Keratinocyte (primary cell): ENCODE results near the gene SMARCA2. TPM values are rescaled to one million over a fixed set of nuclear protein-coding genes. Genes with fewer than 3 reads are reported as not detected.

Experiments used
- DNase-seq: peaks from one replicate; pipeline ENCODE4 v3.0.0-alpha.2; 2011; ENCODE audit warnings: low read depth, missing footprints, low spot score
- FAIRE-seq: peaks from 2 replicates; lab custom pipeline; 2011; peaks lifted over from hg19 to GRCh38; lab: Jason Lieb, UNC
- H2AFZ ChIP-seq: 2 replicates; pipeline ENCODE4 v1.6.0; 2012; ENCODE audit warnings: low read length, control low read depth, inconsistent platforms; ENCODE audit not compliant: control insufficient read depth
- H3K27ac ChIP-seq: 2 replicates; pipeline ENCODE4 v1.5.1; 2011; ENCODE audit warnings: low read length; ENCODE audit not compliant: control insufficient read depth, insufficient read depth
- H3K27me3 ChIP-seq: 3 replicates; pipeline ENCODE4 v1.6.0; 2011; ENCODE audit warnings: low read length; ENCODE audit not compliant: control insufficient read depth, insufficient read depth; ENCODE audit errors: extremely low read depth
- H3K36me3 ChIP-seq, 2 experiments: 2 replicates in 1 of 2; 3 replicates in 1 of 2; pipeline ENCODE4 v1.5.1; 2011; ENCODE audit warnings: low read length in 2 of 2, mild to moderate bottlenecking in 1 of 2; ENCODE audit not compliant: control insufficient read depth in 2 of 2, insufficient read depth in 2 of 2; ENCODE audit errors: extremely low read depth in 1 of 2
- H3K4me1 ChIP-seq: 3 replicates; pipeline ENCODE4 v1.5.1; 2011; ENCODE audit warnings: low read length; ENCODE audit not compliant: control insufficient read depth, insufficient read depth; ENCODE audit errors: extremely low read depth
- H3K4me2 ChIP-seq: 3 replicates; pipeline ENCODE4 v1.6.0; 2011; ENCODE audit warnings: low read depth, low read length; ENCODE audit not compliant: control insufficient read depth, insufficient read depth; ENCODE audit errors: extremely low read depth
- H3K4me3 ChIP-seq, 3 experiments: fragments of 200-600 bp in 1 of 3; sonication (generic) in 1 of 3; 2 replicates in 2 of 3; 3 replicates in 1 of 3; pipeline ENCODE4 v1.5.1; 2011 to 2016; ENCODE audit warnings: low read length in 3 of 3, mild to moderate bottlenecking in 3 of 3, control low read depth in 2 of 3, inconsistent platforms in 1 of 3, low read depth in 1 of 3, mixed read lengths in 1 of 3, mixed run types in 1 of 3, moderate library complexity in 1 of 3; ENCODE audit not compliant: control insufficient read depth in 2 of 3, insufficient read depth in 2 of 3; ENCODE audit errors: extremely low read depth in 1 of 3
- H3K79me2 ChIP-seq: 2 replicates; pipeline ENCODE4 v1.6.0; 2012; ENCODE audit warnings: low read length; ENCODE audit not compliant: control insufficient read depth, insufficient read depth
- H3K9ac ChIP-seq: 3 replicates; pipeline ENCODE4 v1.6.0; 2011; ENCODE audit warnings: low read length; ENCODE audit not compliant: control insufficient read depth, insufficient read depth; ENCODE audit errors: extremely low read depth
- H3K9me1 ChIP-seq: 3 replicates; pipeline ENCODE4 v1.6.0; 2011; ENCODE audit warnings: low read length; ENCODE audit not compliant: control insufficient read depth, insufficient read depth; ENCODE audit errors: extremely low read depth
- H3K9me3 ChIP-seq: 2 replicates; pipeline ENCODE4 v1.5.1; 2012; ENCODE audit warnings: low read depth, low read length; ENCODE audit not compliant: control insufficient read depth
- H4K20me1 ChIP-seq: 3 replicates; pipeline ENCODE4 v1.6.0; 2011; ENCODE audit warnings: low read length; ENCODE audit not compliant: control insufficient read depth, insufficient read depth; ENCODE audit errors: extremely low read depth
- EZH2 ChIP-seq: IDR thresholded peaks from one replicate; pipeline ENCODE4 v1.6.1; 2012; ENCODE audit warnings: inconsistent platforms, mild to moderate bottlenecking, low read length, moderate library complexity
- dilution Hi-C: fragments of 300-500 bp; cut with MboI; formaldehyde crosslinking; loops from one replicate; pipeline ENCODE4 v1.7.0; 2020; ENCODE audit warnings: low sequenced_read_pairs; ENCODE audit not compliant: extremely low pct_ligation_motif_present
- polyA plus RNA-seq, 5 experiments: library from polyadenylated mRNA; depleted of rRNA in 3 of 5; stranded (reverse) in 3 of 5; stranded (forward) in 1 of 5; unstranded in 1 of 5; fragments of >200 nt; gene quantifications; 1 replicate in 1 of 5; 2 replicates in 3 of 5; 3 replicates in 1 of 5; pipeline versions ENCODE4 v1.2.1 to v1.2.3, GENCODE V29; 2011 to 2012; ENCODE audit warnings: missing spikeins in 2 of 5, low read depth in 1 of 5, low replicate concordance in 1 of 5
- TF ChIP-seq, protein P1 (sequence below), 3 experiments: IDR thresholded peaks in 1 of 3; conservative IDR thresholded peaks in 1 of 3; optimal IDR thresholded peaks in 1 of 3; 2 replicates in 2 of 3; 3 replicates in 1 of 3; pipeline versions ENCODE3 to v1.5.1; 2011; ENCODE audit warnings: low read length in 3 of 3, mild to moderate bottlenecking in 3 of 3, moderate library complexity in 2 of 3, control low read depth in 1 of 3, inconsistent platforms in 1 of 3; ENCODE audit not compliant: insufficient read depth in 2 of 3; ENCODE audit errors: extremely low read depth in 1 of 3

SMARCA2 gene
- polyA plus RNA-seq, 1 donor (not counting 4 experiments of a cell fraction or from before 2014, with no cell fraction given) = 39.0 TPM

DNA sequence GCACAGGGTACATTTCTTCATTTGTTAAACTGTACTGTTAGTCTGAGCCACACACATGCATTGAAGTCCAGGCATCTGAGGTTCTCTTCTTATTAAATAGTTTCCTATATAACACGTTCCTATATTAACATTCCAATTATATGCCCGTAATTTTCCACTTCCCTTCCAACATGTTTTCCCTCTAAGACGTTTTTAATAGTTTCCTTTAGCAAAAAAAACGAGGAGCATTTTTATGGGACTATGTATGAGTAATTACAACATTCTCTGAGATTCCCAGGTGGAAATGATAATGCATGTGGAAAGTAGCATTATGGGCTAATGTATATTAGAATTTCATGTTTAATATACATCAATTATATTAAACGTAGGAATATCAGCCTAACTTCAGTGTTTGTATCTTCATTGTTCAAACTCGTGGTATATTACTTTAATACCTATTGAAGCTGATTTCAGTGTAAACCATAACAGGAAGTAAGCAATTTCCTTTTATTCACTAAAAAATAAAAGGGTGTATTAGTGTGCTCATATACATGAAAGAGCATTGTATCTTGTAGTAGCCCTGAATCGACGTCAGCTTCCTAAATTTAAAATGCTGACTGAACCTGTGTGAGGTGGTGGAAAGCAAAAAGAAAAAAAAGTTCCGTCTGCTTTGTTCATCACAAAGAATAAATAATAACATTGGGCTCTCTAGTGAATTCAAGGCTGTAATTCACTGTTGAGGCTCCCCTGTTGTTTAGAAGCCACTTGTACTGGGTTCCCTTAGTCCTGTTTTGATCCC lies 11.3 kb downstream of the SMARCA2 start:
- DNase-seq (no peak), FAIRE-seq (no peak)
- TF ChIP-seq EZH2 = no peak
- TF ChIP-seq, protein P1, sequence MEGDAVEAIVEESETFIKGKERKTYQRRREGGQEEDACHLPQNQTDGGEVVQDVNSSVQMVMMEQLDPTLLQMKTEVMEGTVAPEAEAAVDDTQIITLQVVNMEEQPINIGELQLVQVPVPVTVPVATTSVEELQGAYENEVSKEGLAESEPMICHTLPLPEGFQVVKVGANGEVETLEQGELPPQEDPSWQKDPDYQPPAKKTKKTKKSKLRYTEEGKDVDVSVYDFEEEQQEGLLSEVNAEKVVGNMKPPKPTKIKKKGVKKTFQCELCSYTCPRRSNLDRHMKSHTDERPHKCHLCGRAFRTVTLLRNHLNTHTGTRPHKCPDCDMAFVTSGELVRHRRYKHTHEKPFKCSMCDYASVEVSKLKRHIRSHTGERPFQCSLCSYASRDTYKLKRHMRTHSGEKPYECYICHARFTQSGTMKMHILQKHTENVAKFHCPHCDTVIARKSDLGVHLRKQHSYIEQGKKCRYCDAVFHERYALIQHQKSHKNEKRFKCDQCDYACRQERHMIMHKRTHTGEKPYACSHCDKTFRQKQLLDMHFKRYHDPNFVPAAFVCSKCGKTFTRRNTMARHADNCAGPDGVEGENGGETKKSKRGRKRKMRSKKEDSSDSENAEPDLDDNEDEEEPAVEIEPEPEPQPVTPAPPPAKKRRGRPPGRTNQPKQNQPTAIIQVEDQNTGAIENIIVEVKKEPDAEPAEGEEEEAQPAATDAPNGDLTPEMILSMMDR (optimal IDR thresholded peaks at IDR 0.05 in 1 of 3, IDR thresholded peaks at IDR 0.05 in 1 of 3, conservative IDR thresholded peaks at IDR 0.05 in 1 of 3; ENCODE audit: extremely low read depth in 1 of 3, insufficient read depth in 2 of 3, low read length in 3 of 3) = no peak
- no peaks in the 10 kb centered on the region for H3K9me1 ChIP-seq
- H3K27ac ChIP-seq = no peak overlapping the region
- no peak overlapping the region for H3K4me2 ChIP-seq
- no peaks in the 10 kb centered on the region for H3K9me3 ChIP-seq
- no peak overlapping the region for H3K9ac ChIP-seq
- peaks cover 31% of the 10 kb centered on the region for H3K79me2 ChIP-seq
- H3K4me3 ChIP-seq = no peak overlapping the region
- no peaks in the 10 kb centered on the region for H3K27me3 ChIP-seq
- H3K4me1 ChIP-seq = peaks cover 2% of the 10 kb centered on the region
- dilution Hi-C loops = no loop called here
- no peak overlapping the region for H2AFZ ChIP-seq
- H3K36me3 ChIP-seq = no peaks in the 10 kb centered on the region
- H4K20me1 ChIP-seq = no peaks in the 10 kb centered on the region

- peaks cover 25% of the 10 kb centered on the region for H3K79me2 ChIP-seq
- no peak for DNase-seq
- no peaks in the 10 kb centered on the region for H3K4me1 ChIP-seq
- no peak overlapping the region for H3K4me2 ChIP-seq
- H3K27me3 ChIP-seq = no peaks in the 10 kb centered on the region
- no peaks in the 10 kb centered on the region for H3K9me3 ChIP-seq
- no peak overlapping the region for H3K9ac ChIP-seq
- dilution Hi-C loops = no loop called here
- H3K4me3 ChIP-seq = no peak overlapping the region
- H3K9me1 ChIP-seq = no peaks in the 10 kb centered on the region
- H3K36me3 ChIP-seq = no peaks in the 10 kb centered on the region
- no peak overlapping the region for H3K27ac ChIP-seq
- no peak for FAIRE-seq
- no peaks in the 10 kb centered on the region for H4K20me1 ChIP-seq
- H2AFZ ChIP-seq = no peak overlapping the region
- no peak for TF ChIP-seq EZH2
- TF ChIP-seq, protein P1 (optimal IDR thresholded peaks at IDR 0.05 in 1 of 3, IDR thresholded peaks at IDR 0.05 in 1 of 3, conservative IDR thresholded peaks at IDR 0.05 in 1 of 3; ENCODE audit: extremely low read depth in 1 of 3, insufficient read depth in 2 of 3, low read length in 3 of 3) = no peak
These were observed 12.5 kb downstream of the SMARCA2 start for GRCh38 chr9:2027543-2028160.
